Vagina (tissue), 2 donors: Measurements from ENCODE around the gene PICALM.

ENCODE experiments used
- CTCF ChIP-seq, 3 experiments: fragments of 450-650 bp in 2 of 3; fragments of 200-600 bp in 1 of 3; sonication (generic) in 1 of 3; IDR thresholded peaks; one replicate each; pipeline ENCODE4 v1.5.1; 2017 to 2019; ENCODE audit warnings: antibody characterized with exemption in 3 of 3, mild to moderate bottlenecking in 2 of 3, moderate library complexity in 2 of 3
- POLR2AphosphoS5 ChIP-seq, 2 donors: sonication (generic); formaldehyde crosslinking; IDR thresholded peaks; one replicate each; pipeline ENCODE4 v1.9.0; 2017; ENCODE audit warnings: antibody characterized with exemption in 2 of 2, mild to moderate bottlenecking in 2 of 2, low read depth in 1 of 2; ENCODE audit not compliant: insufficient read depth in 1 of 2

GRCh38 chr11:86011175-86011574, 57.7 kb downstream of the PICALM start:
- TF ChIP-seq POLR2AphosphoS5 (IDR thresholded peaks at IDR 0.05; ENCODE audit: insufficient read depth in 1 of 2, low read depth in 1 of 2) (no peak), CTCF (IDR thresholded peaks at IDR 0.05) (no peak)
